HL-60 (cell line): ENCODE measurements around the gene SLC20A1.

Experiments
- CTCF ChIP-seq: IDR thresholded peaks from one replicate; pipeline ENCODE4 v1.5.1; 2011; ENCODE audit warnings: low read length, control low read depth, inconsistent platforms; ENCODE audit not compliant: insufficient read depth
- REST ChIP-seq: IDR thresholded peaks from 2 replicates; pipeline ENCODE4 v1.6.1; 2012; ENCODE audit warnings: low read depth; ENCODE audit not compliant: insufficient replicate concordance

GRCh38 chr2:112671801-112672200 is 26.1 kb downstream of the SLC20A1 start:
- TF ChIP-seq REST, result no peak
- no peak for TF ChIP-seq CTCF
